Activated naive CD8-positive, alpha-beta T cell treated with anti-CD3 and anti-CD28 coated beads, Interleukin-2, amount 10 ng/mL, durations not matched to agents 7 days and 5 days (primary cell): ENCODE measurements around the gene GALNT14. TPM values are rescaled to one million over a fixed set of nuclear protein-coding genes. Genes with fewer than 3 reads are reported as not detected.

Experiments
- ATAC-seq: fragments of 150-1000 bp; cut with Tn5 transposase; one replicate; pipeline ENCODE4 v1.10.0; 2021; ENCODE audit warnings: low read depth, moderate library complexity
- POLR2A ChIA-PET: fragments of 350-600 bp; sonication (Branson Sonifier 250); formaldehyde crosslinking; loops from one replicate; lab custom pipeline; 2021; ENCODE audit warnings: antibody characterized with exemption; lab: Charles Lee
- DNase-seq: peaks from one replicate; pipeline ENCODE4 v3.0.0; 2021
- H3K27ac Mint-ChIP-seq: one replicate; pipeline ENCODE4 v1.8.0; 2022; ENCODE audit warnings: mild to moderate bottlenecking, mixed read lengths
- H3K27me3 Mint-ChIP-seq: one replicate; pipeline ENCODE4 v1.8.0; 2022; ENCODE audit warnings: mild to moderate bottlenecking, moderate library complexity, mixed read lengths
- H3K36me3 Mint-ChIP-seq: one replicate; pipeline ENCODE4 v1.8.0; 2021; ENCODE audit warnings: mild to moderate bottlenecking, mixed read lengths
- H3K4me1 Mint-ChIP-seq: one replicate; pipeline ENCODE4 v1.8.0; 2021; ENCODE audit warnings: mixed read lengths
- H3K4me3 Mint-ChIP-seq: one replicate; pipeline ENCODE4 v1.8.0; 2022; ENCODE audit warnings: mild to moderate bottlenecking, moderate library complexity, mixed read lengths
- H3K9me3 Mint-ChIP-seq: one replicate; pipeline ENCODE4 v1.8.0; 2021; ENCODE audit warnings: mixed read lengths
- total RNA-seq, 2 experiments: library from RNA; stranded (reverse); gene quantifications; one replicate each; pipeline ENCODE4 v1.2.3, GENCODE V29; 2021

Gene GALNT14
- total RNA-seq, 2 experiments from 2014 or later: not detected

DNA sequence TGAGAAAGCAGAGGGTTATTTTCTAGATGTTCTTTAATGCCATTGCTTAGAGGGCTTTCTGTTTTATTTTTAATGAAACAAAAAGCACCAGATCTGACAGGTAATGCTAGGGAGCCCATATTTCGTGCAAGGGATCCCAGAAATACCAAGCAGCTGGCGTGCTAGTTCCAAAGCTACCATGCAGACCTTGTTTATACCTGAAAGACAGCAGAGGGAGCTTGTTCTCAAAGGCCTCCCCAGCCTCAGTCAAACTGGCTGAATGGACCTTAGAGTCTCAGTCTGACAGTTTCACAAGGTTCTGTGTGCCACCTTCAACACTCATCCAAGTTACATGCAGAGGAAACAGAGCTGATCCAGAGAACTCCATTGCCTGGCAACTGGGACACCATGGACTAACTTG lies 48.6 kb downstream of the GALNT14 start:
- DNase-seq (no peak), ATAC-seq (no peak)
- POLR2A ChIA-PET: no interaction called here
- Mint-ChIP-seq H3K4me1 (no peaks in the 10 kb centered on the region), H3K4me3 (no peak overlapping the region), H3K27me3 (peaks cover 6% of the 10 kb centered on the region), H3K9me3 (no peaks in the 10 kb centered on the region), H3K36me3 (no peaks in the 10 kb centered on the region), H3K27ac (no peak overlapping the region)

DNA sequence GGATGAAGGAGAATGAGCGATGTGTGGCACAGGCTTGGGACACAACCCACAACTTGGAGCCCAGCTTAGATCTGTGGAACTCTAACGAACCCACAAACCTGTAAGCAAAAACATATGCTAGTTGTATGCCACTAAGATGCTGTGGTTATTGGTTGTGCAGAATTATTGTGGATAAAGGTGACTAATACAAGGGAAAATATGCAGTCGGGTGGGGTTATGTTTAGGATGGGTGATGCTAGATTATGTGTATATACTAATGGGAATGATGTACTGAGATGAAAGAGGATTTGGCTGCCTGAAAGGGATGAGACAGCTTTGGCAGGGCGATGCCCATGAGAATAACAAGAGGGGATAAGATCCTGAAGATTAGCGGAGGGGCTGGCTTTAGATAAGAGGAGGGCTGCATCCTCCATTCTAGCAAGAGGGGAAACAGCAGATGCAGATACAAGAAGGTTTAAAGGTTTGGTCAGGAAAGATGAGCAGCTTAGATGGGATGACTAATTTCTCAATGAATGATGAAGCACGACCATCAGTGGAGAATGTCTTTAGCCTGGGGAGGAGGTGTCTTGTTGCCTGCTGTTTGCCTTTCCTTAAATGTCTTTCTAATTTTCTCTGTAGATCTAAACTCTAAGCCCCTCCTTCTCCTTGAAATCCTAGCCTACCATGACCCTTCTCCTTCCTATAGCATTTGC lies 49.6 kb downstream of the GALNT14 start:
- no peaks in the 10 kb centered on the region for H3K9me3 Mint-ChIP-seq
- ATAC-seq: no peak
- POLR2A ChIA-PET: interaction anchor here (0.6 kb wide), 1 partner anchor 157 kb away, joined by 4 read pairs; no protein-coding TSS in a partner anchor

DNA sequence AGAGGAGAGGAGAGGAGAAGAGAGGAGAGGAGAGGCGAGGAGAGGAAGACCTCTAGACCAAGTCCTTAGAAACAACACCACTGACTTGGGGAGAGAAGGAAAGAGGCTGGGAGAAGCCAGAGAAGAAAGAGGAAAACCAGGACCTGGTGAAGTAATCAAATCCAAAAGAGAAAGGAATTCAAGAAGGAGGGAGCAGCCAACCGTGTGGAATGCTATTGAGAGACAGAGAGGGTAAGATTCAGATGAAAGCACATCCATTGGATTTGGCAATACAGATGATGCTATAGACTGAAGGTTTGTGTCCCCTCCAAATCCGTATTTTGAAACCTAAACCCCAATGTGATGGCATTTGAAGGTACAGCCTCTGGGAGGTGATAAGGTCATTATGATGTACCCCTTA lies 50.7 kb downstream of the GALNT14 start:
- no peak for ATAC-seq
- H3K36me3 Mint-ChIP-seq: no peaks in the 10 kb centered on the region
- no peaks in the 10 kb centered on the region for H3K4me1 Mint-ChIP-seq
- no peak for DNase-seq
- no peak overlapping the region for H3K27ac Mint-ChIP-seq
- no peaks in the 10 kb centered on the region for H3K9me3 Mint-ChIP-seq
- H3K4me3 Mint-ChIP-seq: no peak overlapping the region
- peaks cover 6% of the 10 kb centered on the region for H3K27me3 Mint-ChIP-seq
- POLR2A ChIA-PET: no interaction called here

More for the DNA sequence above, 49.6 kb downstream of the GALNT14 start:
- Mint-ChIP-seq H3K27me3 (peaks cover 6% of the 10 kb centered on the region), H3K4me1 (no peaks in the 10 kb centered on the region), H3K27ac (no peak overlapping the region), H3K4me3 (no peak overlapping the region), H3K36me3 (no peaks in the 10 kb centered on the region)
- DNase-seq: no peak

DNA sequence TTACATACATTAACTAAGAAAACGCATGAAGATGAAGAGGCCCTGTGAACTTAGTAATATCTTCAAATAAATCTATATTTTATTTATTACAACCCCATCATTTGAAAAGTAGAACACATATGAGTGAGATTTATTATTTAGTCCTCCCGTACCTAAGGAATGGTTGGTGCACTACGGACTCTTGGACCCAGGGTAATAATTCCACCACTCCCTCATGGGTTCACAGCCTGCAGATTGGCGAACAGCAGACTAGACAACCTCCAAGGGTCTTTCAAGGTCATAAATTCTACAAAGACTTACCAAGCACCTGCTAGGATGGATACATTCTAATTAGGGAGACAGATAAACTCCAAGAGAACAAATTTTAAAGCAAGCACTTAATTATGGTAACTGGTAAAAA lies 51.6 kb downstream of the GALNT14 start:
- H3K36me3 Mint-ChIP-seq: no peaks in the 10 kb centered on the region
- no peak for ATAC-seq
- no peak overlapping the region for H3K27ac Mint-ChIP-seq
- H3K4me3 Mint-ChIP-seq: no peak overlapping the region
- no peak for DNase-seq
- no peaks in the 10 kb centered on the region for H3K4me1 Mint-ChIP-seq
- H3K27me3 Mint-ChIP-seq: peaks cover 6% of the 10 kb centered on the region
- POLR2A ChIA-PET: no interaction called here
- no peaks in the 10 kb centered on the region for H3K9me3 Mint-ChIP-seq

DNA sequence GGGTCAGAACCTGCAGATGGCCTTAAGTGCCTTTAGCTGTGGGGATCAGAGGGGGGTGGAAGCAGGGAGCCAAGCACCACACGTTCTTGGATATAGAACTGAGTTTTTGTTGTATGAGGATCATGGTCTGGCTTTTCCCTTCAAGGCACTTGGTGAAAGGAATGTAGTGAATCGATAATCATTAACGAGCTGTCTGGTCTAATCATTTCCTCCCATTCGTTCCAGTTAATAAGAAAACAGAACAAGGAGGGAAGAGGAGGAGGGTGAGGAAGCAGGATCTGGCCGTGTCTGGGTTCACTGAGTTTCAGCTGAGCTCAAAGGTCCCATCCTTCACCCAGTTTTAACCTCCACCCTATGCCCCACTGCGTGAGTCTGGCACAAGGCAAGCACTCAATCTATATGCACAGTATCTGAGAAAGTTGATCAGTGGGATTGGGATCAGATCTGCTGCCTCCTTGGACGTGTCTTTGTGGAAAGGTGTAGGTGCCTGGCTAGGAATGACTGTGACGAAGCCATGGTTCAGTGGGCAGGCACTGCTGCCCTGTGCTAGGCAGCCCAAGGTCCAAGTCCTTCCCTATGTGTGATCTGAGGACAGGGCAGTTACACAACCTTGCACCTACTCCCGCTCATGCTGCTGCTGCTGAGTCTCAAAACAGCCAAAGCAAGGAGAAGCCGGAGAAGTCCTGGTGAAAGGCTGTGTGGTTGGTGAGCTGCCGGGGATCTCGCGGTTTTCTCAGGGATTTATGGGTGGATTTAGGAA lies 54.8 kb downstream of the GALNT14 start:
- no peak overlapping the region for H3K27ac Mint-ChIP-seq
- H3K4me1 Mint-ChIP-seq: no peaks in the 10 kb centered on the region
- no peaks in the 10 kb centered on the region for H3K9me3 Mint-ChIP-seq
- ATAC-seq: no peak
- H3K27me3 Mint-ChIP-seq: peaks cover 3% of the 10 kb centered on the region
- no peaks in the 10 kb centered on the region for H3K36me3 Mint-ChIP-seq
- H3K4me3 Mint-ChIP-seq: no peak overlapping the region
- POLR2A ChIA-PET: no interaction called here
- no peak for DNase-seq

DNA sequence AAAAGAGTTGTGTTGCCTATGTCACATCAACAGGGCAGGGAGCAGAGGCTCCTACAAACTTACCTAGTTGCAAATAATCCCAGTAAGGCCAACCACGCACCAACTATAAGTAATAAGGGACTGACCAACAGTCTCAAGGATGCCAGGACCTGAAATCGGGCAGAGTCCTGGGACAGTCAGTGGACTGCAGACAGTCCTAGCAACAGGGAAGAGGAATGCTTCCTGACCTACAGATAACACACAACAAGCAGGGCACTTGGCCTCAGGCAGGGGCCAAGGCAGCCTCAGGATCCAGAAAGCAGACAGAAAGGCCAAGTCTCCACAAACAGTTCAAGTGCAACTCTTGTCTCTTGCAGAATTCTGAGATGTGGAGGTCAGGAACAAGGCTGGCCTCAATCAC lies 56.2 kb downstream of the GALNT14 start:
- no peak overlapping the region for H3K27ac Mint-ChIP-seq
- ATAC-seq: no peak
- POLR2A ChIA-PET: no interaction called here
- H3K9me3 Mint-ChIP-seq: no peaks in the 10 kb centered on the region
- no peaks in the 10 kb centered on the region for H3K4me1 Mint-ChIP-seq
- no peak overlapping the region for H3K4me3 Mint-ChIP-seq
- no peak for DNase-seq
- no peaks in the 10 kb centered on the region for H3K36me3 Mint-ChIP-seq
- H3K27me3 Mint-ChIP-seq: peaks cover 7% of the 10 kb centered on the region

DNA sequence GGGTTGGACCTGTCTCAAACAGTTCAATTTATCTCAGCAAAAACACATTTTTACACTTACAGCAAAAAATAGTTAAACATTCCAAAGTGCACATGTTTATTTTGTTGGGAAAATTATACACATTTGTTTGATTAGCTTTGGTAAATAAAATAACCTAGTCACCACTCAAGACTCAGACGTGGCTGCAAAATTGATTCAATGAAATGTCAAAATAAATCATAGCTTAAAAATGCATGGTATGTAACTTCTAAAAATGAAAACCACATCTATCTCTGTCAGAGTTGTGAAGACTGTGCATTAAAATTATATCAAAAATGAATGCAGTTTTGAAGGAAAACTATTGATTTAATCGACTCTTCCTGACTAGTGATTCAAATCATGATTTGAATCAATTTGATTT lies 56.7 kb downstream of the GALNT14 start:
- POLR2A ChIA-PET: no interaction called here
- Mint-ChIP-seq H3K36me3 (no peaks in the 10 kb centered on the region), H3K27me3 (peaks cover 7% of the 10 kb centered on the region), H3K4me1 (no peaks in the 10 kb centered on the region), H3K27ac (no peak overlapping the region), H3K4me3 (no peak overlapping the region), H3K9me3 (no peaks in the 10 kb centered on the region)
- no peak for ATAC-seq
- no peak for DNase-seq

DNA sequence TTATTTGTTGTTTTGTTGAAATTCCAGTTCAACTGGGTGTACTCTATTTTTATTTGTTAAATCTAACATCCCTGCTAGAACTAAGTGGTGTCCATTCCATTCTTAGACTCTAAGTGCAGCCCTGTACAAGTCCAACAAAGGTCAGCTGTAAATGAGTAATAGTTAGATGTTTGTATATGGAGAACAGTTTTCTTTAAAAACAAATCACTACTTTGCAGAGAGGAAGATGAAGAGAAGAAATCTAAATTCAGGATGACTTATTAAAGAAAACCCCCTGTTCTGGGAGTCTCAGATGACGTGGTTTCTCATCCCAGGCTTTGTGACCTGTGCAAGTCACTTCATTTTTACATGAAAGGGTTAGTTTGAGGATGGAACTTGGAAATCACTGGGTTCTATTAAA lies 57.9 kb downstream of the GALNT14 start:
- ATAC-seq: no peak
- Mint-ChIP-seq H3K4me3 (no peak overlapping the region), H3K4me1 (no peaks in the 10 kb centered on the region), H3K27me3 (peaks cover 4% of the 10 kb centered on the region), H3K36me3 (no peaks in the 10 kb centered on the region), H3K27ac (no peak overlapping the region), H3K9me3 (no peaks in the 10 kb centered on the region)
- POLR2A ChIA-PET: no interaction called here
- DNase-seq: no peak

DNA sequence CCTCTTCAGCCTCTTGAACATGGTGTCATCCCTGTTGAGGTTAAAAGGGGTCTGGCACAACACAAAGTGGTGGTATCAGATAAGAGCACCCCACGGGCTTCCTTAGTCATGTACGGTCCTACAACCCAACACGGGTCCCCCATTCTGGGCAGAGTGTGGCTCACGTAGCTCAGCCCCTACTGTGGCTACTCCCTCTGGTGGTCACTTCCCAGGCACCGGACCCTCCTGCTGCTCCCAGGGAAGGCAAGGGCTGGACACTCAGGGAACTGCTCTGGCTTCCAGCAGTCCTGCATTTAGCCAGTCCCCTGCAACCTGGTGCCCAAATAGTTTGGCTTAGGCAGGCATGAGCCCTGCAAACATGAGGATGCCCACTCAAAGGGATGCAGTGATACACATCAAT lies 58.6 kb downstream of the GALNT14 start:
- POLR2A ChIA-PET: no interaction called here
- DNase-seq: no peak
- no peak overlapping the region for H3K27ac Mint-ChIP-seq
- no peaks in the 10 kb centered on the region for H3K9me3 Mint-ChIP-seq
- H3K27me3 Mint-ChIP-seq: peaks cover 4% of the 10 kb centered on the region
- no peak for ATAC-seq
- no peak overlapping the region for H3K4me3 Mint-ChIP-seq
- no peaks in the 10 kb centered on the region for H3K36me3 Mint-ChIP-seq
- H3K4me1 Mint-ChIP-seq: no peaks in the 10 kb centered on the region

DNA sequence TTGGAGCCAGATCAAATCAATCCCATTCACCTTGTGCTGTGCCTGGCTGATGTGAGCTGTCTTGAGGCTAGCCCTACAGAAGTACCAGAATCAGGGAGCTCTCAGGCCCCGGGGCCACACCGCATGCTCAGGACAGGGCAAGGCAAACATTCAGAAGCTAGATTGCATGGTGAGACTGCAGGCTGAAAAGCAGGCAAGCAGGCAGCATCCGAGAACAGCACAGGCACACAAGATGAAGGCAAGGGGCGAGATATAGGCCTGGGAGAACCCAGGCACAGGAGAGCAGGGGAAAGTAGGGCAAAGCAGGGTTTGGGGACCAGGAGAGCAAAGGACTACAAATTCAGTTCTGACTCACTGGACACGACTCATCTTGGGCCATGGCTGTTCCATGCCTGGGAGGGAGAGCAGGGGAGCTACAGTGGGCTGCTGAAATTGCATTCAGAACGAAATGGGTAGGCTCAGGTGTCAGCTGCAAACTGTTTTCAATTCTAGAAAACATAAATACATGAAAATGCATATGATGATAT lies 59.6 kb downstream of the GALNT14 start:
- POLR2A ChIA-PET: no interaction called here
- Mint-ChIP-seq H3K4me1 (no peaks in the 10 kb centered on the region), H3K27ac (no peak overlapping the region), H3K27me3 (peaks cover 4% of the 10 kb centered on the region), H3K4me3 (no peak overlapping the region), H3K36me3 (no peaks in the 10 kb centered on the region), H3K9me3 (no peaks in the 10 kb centered on the region)
- ATAC-seq (no peak), DNase-seq (no peak)

DNA sequence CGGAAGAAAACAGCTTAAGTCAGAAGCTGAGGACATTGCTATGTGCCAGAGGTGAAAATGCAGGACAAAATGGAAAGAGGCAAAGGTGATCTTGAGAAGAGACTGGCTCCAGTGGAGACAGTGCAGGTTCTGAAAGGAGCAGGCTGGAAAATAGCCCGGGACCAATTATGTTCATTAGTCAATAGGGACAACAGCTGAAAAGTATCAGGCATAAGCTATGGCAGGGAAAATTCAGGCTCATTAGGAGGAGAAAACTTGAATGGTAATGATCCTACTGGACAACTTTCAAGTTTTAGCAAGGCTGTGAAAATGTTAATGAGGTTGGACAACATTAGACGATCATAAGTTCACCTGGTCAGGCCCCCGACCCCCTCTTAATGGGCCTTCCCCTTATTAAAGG lies 60.2 kb downstream of the GALNT14 start:
- H3K4me3 Mint-ChIP-seq: no peak overlapping the region
- no peak for DNase-seq
- no peaks in the 10 kb centered on the region for H3K36me3 Mint-ChIP-seq
- H3K27me3 Mint-ChIP-seq: peaks cover 4% of the 10 kb centered on the region
- H3K9me3 Mint-ChIP-seq: no peaks in the 10 kb centered on the region
- POLR2A ChIA-PET: no interaction called here
- no peaks in the 10 kb centered on the region for H3K4me1 Mint-ChIP-seq
- ATAC-seq: no peak
- H3K27ac Mint-ChIP-seq: no peak overlapping the region

DNA sequence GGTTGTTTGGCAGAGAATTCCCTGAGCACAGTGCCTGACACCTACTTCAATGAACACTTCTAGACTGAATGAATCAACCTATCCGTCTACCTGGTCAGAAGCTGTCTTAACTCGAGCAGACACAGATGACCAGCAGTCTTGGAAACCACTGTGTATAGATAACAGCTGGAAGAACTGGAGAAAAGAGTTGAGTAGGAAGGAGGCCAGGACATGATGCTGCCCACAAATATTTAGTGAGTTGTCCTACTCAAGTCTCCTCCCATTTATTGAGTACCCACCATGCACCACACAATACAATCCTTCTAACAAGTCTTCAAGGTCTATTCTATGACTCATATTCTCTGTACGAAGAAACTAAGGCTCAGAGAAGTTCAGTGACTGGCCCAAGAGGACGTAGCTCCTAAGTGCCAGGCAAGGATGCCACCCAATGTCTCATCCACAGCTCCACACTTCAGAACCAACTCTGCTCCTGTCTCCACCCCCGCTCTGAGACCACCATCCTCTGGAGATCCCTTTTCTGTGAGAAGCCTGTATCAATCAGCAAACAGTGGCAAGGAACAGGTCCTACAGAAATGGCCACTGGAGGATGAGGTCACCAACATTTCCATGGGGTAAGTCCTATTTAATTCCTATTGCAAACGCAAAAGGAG lies 62.2 kb downstream of the GALNT14 start:
- no peaks in the 10 kb centered on the region for H3K9me3 Mint-ChIP-seq
- DNase-seq (no peak), ATAC-seq (no peak)
- H3K36me3 Mint-ChIP-seq: no peaks in the 10 kb centered on the region
- H3K27me3 Mint-ChIP-seq: peaks cover 4% of the 10 kb centered on the region
- no peak overlapping the region for H3K4me3 Mint-ChIP-seq
- POLR2A ChIA-PET: no interaction called here
- H3K4me1 Mint-ChIP-seq: peaks cover 4% of the 10 kb centered on the region
- no peak overlapping the region for H3K27ac Mint-ChIP-seq

DNA sequence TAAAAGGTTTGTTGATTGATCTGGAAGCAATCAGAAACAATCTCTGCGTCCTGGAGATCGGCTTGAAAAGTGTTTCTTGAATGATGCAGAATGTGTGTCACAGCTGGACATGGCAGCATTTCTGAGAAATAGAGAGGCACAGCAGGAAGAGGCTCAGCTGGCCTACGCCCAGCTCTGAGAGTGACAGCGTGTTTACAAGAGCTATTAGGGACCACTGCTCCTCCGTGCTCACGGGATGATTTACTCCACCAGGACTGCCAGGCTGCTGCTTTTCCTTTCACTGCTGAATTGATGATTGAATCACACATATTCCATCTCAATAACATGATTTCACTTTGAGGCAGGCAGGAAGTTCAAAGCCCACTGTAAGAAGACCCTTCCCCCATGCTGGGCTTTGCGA lies 62.8 kb downstream of the GALNT14 start:
- no peaks in the 10 kb centered on the region for H3K9me3 Mint-ChIP-seq
- H3K4me3 Mint-ChIP-seq: no peak overlapping the region
- DNase-seq (no peak), ATAC-seq (no peak)
- H3K27ac Mint-ChIP-seq: no peak overlapping the region
- H3K4me1 Mint-ChIP-seq: peaks cover 4% of the 10 kb centered on the region
- peaks cover 4% of the 10 kb centered on the region for H3K27me3 Mint-ChIP-seq
- no peaks in the 10 kb centered on the region for H3K36me3 Mint-ChIP-seq
- POLR2A ChIA-PET: no interaction called here
